HG03457 (cell line): ENCODE measurements around the gene DAAM2.

Experiments
- ATAC-seq: cut with Tn5 transposase; IDR thresholded peaks from one replicate; pipeline ENCODE4 v1.9.1; 2021; ENCODE audit warnings: moderate number of reproducible peaks; ENCODE audit not compliant: unreplicated experiment

The DAAM2 gene

GRCh38 chr6:39791850-39792539 lies at the start of gene DAAM2:
Gene DAAM2, plus strand, starts transcription at chr6:39792376. Its CDS starts 63,927 bp downstream, at chr6:39856303.
- no peak for ATAC-seq

- no peak for ATAC-seq
Observed at GRCh38 chr6:39746795-39747194, 45.4 kb upstream of the DAAM2 start.

- no peak for ATAC-seq
Observed at GRCh38 chr6:39752835-39753724, 39.1 kb upstream of the DAAM2 start.

DNA sequence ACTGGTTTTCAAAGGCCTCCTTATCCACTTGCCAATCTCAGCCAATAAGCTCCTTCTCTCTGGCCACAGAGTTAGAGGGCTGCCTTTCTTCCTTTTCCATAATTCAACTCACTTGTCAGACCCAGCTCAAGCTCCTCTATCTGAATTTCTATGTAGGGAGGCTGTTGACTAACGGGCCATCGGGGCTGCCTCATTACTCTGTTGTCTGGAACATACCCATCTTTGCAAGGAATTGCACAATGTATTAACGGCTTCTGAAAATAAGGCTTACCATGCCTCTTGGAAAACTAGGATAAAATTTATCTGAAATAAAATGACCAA lies 38.5 kb upstream of the DAAM2 start:
- ATAC-seq, result no peak

DNA sequence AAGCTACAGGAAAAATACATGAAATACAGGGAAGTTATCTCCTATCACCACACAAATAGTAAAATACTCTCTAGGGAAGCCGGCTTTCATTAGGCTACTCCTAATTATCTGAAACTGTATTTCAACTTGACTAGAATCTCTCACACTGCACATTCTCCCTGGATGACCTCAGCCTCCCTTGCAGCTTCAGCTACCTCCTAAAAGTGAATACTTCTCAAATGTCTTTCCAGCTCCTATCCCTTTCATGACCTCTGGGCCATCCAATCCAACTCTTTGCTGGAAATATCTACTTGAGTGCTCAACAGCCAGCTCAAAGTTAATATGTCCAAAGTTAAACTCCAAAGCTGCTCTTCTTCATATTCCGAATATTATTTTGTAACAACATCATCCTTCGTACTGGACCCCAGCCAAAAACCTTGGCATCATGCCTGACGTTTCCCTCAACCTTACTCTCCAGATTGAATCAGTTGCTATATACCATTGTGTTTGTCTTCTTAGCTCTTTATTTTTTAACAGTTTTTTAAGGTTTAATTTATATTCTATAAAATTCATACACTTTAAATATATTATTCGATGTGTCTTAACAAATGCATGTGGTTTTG lies 37.6 kb upstream of the DAAM2 start:
- no peak for ATAC-seq

- no peak for ATAC-seq
Observed at GRCh38 chr6:39755231-39755630, 36.9 kb upstream of the DAAM2 start.

GRCh38 chr6:39756582-39756981 lies 35.6 kb upstream of the DAAM2 start:
- no peak for ATAC-seq

GRCh38 chr6:39758905-39759605 lies 33.1 kb upstream of the DAAM2 start:
- no peak for ATAC-seq

GRCh38 chr6:39760226-39760952 lies 31.8 kb upstream of the DAAM2 start:
- no peak for ATAC-seq

DNA sequence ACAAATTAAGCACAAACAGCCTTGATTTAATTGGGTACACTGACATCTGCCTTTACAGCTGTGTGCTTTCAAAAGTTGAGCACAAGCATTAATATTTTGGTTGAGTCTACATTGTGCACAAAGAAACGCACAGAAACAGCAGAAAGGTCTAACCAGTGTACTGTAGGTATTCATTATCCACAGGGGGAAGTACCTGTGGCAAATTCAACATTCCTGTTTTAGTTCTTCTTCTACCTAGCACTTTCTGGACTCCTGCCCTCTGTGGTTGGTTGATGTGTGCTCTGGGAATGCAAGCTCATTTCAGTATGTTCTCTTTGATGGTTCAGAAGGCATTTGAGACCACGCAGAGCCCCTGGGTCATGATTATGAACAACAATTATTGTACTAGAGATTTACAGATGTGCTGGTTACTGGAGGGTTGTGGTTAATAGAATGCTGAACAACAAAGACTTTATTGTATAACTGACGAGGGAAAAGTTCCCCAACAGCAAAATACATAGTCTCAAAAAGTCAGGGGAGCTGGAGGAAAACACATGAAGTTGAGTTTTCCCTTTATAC lies 26.6 kb upstream of the DAAM2 start:
- no peak for ATAC-seq

GRCh38 chr6:39769012-39769411 lies 23.2 kb upstream of the DAAM2 start:
- no peak for ATAC-seq

DNA sequence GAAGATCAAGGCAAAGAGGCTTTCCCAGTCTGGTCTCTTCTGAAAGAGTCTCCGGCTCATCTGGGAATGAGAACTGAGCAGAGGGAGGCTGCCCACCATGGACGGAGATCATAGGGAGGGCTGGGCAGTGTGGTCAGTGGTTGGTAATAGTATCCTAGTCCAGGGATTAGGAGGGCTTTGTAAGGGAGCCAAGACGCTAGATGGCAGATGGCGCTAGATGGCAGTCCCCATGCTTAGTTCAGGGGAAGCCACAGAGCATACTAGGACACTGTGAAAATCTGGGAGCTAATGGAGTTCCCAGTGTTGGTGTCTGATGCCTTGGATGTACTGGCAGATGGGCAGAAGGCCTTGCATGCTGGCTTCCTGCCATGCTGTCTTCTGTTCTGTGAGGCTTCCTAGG lies 21.7 kb upstream of the DAAM2 start:
- no peak for ATAC-seq

- ATAC-seq, result no peak
Observed at GRCh38 chr6:39772559-39773273, 19.5 kb upstream of the DAAM2 start.

DNA sequence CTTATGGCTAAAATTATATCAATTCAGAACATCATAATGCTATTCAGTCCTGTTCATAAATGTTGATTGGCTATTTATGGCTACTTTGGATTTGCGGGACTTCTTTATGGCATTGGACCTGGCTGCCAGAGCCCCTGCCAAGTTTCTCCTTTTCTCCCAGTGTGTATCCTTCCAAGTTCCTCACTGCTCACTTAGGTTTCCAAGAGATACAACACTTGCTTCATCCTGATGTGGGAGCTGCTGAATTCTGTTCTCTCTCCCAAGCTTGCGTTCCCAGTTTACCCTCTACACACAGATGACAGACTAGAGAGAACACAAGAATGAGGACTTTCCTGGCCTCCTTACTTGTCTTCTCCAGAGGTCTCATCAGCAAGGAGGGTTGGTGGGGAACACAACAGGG lies 18.4 kb upstream of the DAAM2 start:
- ATAC-seq, result no peak

DNA sequence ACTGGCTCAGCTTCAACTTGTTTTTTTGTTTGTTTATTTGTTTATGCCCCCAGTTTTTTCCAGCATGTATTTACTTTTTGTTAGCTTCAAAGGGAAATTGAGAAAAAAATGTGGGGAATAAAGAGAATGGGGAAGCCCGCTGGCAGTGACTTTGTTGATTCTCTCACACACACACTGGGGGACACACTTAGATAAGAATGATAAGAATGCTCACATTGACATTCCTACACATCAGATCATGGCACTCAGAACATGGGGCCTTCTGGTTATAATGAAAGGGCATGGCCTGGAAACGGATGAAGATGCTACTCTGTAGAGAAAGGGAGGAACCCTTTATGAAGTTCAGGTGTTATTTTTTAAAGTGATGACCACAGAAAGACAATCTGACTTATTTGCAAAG lies 15.6 kb upstream of the DAAM2 start:
- ATAC-seq, result no peak

- no peak for ATAC-seq
Observed at GRCh38 chr6:39777218-39777617, 15.0 kb upstream of the DAAM2 start.

DNA sequence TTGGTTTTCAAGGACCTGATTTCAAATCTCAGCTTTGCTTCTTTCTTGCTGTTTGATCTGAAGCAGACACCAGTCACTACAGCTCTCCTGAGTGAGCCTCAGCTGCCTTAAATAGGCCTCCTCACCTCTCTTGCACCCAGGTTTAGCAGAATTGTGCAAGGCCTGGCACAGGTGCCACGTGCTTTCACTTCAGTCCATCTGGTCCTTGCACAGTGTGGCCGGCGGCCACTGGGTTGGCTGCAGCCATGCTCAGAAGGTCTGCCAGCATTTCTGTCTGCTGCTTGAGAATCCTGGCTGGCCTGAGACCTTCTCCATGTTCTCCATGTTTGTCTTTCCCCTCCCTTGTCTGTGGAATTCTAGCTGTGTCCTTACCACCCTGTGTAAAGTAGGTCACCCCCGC lies 14.5 kb upstream of the DAAM2 start:
- ATAC-seq, result no peak

DNA sequence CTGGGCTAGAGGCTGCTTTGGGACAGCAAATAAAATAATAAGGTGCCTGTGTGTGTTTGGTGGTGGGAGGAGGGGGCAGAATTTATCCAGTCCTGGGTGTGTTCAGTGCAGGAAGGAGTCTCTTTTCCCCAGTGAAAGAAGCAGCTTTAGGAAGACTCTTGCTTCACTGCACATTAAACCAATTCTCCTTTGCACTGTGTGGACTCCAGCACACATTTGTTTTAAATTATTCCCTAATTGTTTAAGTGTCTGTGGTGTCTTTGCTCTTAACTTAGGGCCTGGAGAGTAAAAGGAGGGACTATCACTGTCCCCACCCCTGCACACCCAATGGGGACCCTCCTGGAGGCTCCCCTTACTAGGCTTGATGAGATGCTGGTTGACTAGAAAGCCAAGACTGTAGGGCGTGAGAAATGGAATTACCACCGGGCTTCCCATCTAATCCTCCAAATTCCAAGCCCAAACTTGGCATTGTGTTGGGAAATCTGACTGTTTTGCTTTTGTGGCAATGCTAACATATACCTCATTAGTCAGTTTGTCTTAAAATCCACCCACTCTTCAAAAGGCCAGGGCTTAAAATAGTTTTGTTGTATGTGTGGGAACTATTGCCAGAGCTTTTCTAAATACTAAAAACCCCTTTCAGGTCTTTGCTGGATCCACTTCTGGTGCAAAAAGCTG lies 13.5 kb upstream of the DAAM2 start:
- no peak for ATAC-seq

GRCh38 chr6:39785281-39785680 lies 6.9 kb upstream of the DAAM2 start:
- ATAC-seq, result no peak
